ENCODE results near the gene C11orf71.

DNA sequence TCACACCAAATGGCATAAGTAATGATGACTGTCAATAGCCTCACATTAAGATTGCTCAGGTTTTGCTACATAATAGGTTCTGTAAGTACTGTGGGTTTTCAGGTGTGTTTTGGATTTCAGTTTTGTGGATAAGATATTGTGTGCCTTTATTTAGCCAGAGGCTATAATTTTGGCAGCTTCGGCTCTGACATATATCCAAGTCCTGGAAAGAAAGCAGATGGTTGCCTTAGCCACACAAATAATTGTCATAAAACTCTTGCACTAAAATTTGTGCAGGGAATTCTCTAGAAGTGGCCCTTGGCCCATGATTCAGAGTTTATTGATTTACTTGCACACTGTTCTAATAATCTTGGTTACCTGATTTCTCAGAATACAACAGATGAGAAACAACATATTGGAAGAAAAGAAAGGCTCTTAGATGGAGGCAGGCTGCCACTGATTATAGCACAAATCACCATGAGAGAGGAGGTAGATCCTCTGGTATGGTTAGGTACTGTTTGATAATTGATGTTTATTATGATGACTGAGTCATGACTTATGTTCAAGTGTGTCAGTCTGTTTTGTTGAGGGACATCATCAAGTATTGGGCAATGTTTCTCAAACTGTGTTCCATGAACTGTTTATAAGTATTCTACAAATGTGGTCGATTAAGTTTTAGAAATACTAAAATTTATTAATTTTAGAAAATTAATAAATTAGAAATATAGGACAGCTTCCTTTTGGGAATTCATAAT lies 48.6 kb upstream of the C11orf71 start:
- TF ChIP-seq, protein P1, sequence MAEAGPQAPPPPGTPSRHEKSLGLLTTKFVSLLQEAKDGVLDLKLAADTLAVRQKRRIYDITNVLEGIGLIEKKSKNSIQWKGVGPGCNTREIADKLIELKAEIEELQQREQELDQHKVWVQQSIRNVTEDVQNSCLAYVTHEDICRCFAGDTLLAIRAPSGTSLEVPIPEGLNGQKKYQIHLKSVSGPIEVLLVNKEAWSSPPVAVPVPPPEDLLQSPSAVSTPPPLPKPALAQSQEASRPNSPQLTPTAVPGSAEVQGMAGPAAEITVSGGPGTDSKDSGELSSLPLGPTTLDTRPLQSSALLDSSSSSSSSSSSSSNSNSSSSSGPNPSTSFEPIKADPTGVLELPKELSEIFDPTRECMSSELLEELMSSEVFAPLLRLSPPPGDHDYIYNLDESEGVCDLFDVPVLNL (IDR thresholded peaks at IDR 0.05; ENCODE audit: low read depth, low read length): no peak
- TF ChIP-seq, protein P2, sequence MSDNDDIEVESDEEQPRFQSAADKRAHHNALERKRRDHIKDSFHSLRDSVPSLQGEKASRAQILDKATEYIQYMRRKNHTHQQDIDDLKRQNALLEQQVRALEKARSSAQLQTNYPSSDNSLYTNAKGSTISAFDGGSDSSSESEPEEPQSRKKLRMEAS (IDR thresholded peaks at IDR 0.05; ENCODE audit: low read depth, low read length): no peak
- TF ChIP-seq RAD21 (IDR thresholded peaks at IDR 0.05; ENCODE audit: insufficient read depth, low read depth, low read length) (no peak), MTA2 (IDR thresholded peaks at IDR 0.05; ENCODE audit: low read depth) (no peak), MYC (IDR thresholded peaks at IDR 0.05; ENCODE audit: insufficient read depth, insufficient read length, insufficient replicate concordance, low read length, severe bottlenecking) (no peak), POLR2A (IDR thresholded peaks at IDR 0.05; ENCODE audit: low read depth, low read length) (no peak), TAF1 (IDR thresholded peaks at IDR 0.05; ENCODE audit: borderline replicate concordance, low read depth, low read length) (no peak), YY1 (IDR thresholded peaks at IDR 0.05; ENCODE audit: low read depth, low read length) (no peak), GABPA (IDR thresholded peaks at IDR 0.05; ENCODE audit: low read depth) (no peak), RAD51 (IDR thresholded peaks at IDR 0.05) (no peak)
- TF ChIP-seq, protein P3, sequence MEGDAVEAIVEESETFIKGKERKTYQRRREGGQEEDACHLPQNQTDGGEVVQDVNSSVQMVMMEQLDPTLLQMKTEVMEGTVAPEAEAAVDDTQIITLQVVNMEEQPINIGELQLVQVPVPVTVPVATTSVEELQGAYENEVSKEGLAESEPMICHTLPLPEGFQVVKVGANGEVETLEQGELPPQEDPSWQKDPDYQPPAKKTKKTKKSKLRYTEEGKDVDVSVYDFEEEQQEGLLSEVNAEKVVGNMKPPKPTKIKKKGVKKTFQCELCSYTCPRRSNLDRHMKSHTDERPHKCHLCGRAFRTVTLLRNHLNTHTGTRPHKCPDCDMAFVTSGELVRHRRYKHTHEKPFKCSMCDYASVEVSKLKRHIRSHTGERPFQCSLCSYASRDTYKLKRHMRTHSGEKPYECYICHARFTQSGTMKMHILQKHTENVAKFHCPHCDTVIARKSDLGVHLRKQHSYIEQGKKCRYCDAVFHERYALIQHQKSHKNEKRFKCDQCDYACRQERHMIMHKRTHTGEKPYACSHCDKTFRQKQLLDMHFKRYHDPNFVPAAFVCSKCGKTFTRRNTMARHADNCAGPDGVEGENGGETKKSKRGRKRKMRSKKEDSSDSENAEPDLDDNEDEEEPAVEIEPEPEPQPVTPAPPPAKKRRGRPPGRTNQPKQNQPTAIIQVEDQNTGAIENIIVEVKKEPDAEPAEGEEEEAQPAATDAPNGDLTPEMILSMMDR (IDR thresholded peaks at IDR 0.05 in 2 of 3, conservative IDR thresholded peaks at IDR 0.05 in 1 of 3; ENCODE audit: control insufficient read depth in 2 of 3, extremely low read depth in 1 of 3, insufficient read depth in 1 of 3, low read depth in 3 of 3, low read length in 3 of 3): no peak
